Activated effector memory CD4-positive, alpha-beta T cell treated with Interleukin-2 at 50 U/mL for 16 hours (primary cell): ENCODE data around the gene RCOR2.
"Not testable (repeated sequence)": the region's sequence is repeated elsewhere in the genome, so short reads cannot be mapped to it uniquely, and the experiment has no call there.

ENCODE experiments used
- DNase-seq: peaks from one replicate; pipeline ENCODE4 v3.0.0-alpha.2; 2020

RCOR2 gene

GRCh38 chr11:63916837-63917691 is at the start of gene RCOR2:
TSS of gene RCOR2 (minus strand) at chr11:63917164. CDS start at chr11:63916456, 708 bp downstream.
- DNase-seq: peak; percentile 39

GRCh38 chr11:63966444-63966843 is 49.5 kb upstream of the RCOR2 start:
- no peak for DNase-seq

GRCh38 chr11:63963895-63964294 is 46.9 kb upstream of the RCOR2 start:
- not testable (repeated sequence) for DNase-seq

- DNase-seq: no peak
Observed at GRCh38 chr11:63961608-63962412, 44.8 kb upstream of the RCOR2 start.

GRCh38 chr11:63958008-63958407 is 41.0 kb upstream of the RCOR2 start:
- DNase-seq: no peak

- no peak for DNase-seq
Observed at GRCh38 chr11:63952570-63952969, 35.6 kb upstream of the RCOR2 start.

- DNase-seq: peak; percentile 15
Observed at GRCh38 chr11:63951779-63952536, 35.0 kb upstream of the RCOR2 start.

GRCh38 chr11:63945477-63946163 is 28.7 kb upstream of the RCOR2 start:
- peak; percentile 25 for DNase-seq

GRCh38 chr11:63944987-63945386 is 28.0 kb upstream of the RCOR2 start:
- DNase-seq: no peak

- no peak for DNase-seq
Observed at GRCh38 chr11:63942803-63943202, 25.8 kb upstream of the RCOR2 start.

- DNase-seq: no peak
Observed at GRCh38 chr11:63941901-63942300, 24.9 kb upstream of the RCOR2 start.

- DNase-seq: no peak
Observed at GRCh38 chr11:63940786-63941185, 23.8 kb upstream of the RCOR2 start.

GRCh38 chr11:63939397-63939891 is 22.5 kb upstream of the RCOR2 start:
- DNase-seq: no peak

- DNase-seq: peak; percentile 86
Observed at GRCh38 chr11:63938479-63939396, 21.8 kb upstream of the RCOR2 start, which contains the start of gene NAA40. TSS of gene NAA40 (plus strand) at chr11:63939002. CDS start at chr11:63939097, 95 bp downstream.

- DNase-seq: no peak
Observed at GRCh38 chr11:63937713-63938478, 20.9 kb upstream of the RCOR2 start.

GRCh38 chr11:63933459-63933858 is 16.5 kb upstream of the RCOR2 start:
- no peak for DNase-seq

GRCh38 chr11:63931876-63932275 is 14.9 kb upstream of the RCOR2 start:
- no peak for DNase-seq

- DNase-seq: no peak
Observed at GRCh38 chr11:63931045-63931444, 14.1 kb upstream of the RCOR2 start.

GRCh38 chr11:63929616-63930015 is 12.7 kb upstream of the RCOR2 start:
- no peak for DNase-seq

GRCh38 chr11:63923319-63923718 is 6.4 kb upstream of the RCOR2 start:
- DNase-seq: no peak
